HG03439 (cell line): ENCODE measurements around the gene TULP3.

Experiments
- ATAC-seq: cut with Tn5 transposase; IDR thresholded peaks from one replicate; pipeline ENCODE4 v1.9.1; 2021; ENCODE audit warnings: mild to moderate bottlenecking, moderate library complexity; ENCODE audit not compliant: unreplicated experiment

The TULP3 gene

GRCh38 chr12:2963760-2964292, 73.1 kb downstream of the TULP3 start:
- ATAC-seq = no peak

DNA sequence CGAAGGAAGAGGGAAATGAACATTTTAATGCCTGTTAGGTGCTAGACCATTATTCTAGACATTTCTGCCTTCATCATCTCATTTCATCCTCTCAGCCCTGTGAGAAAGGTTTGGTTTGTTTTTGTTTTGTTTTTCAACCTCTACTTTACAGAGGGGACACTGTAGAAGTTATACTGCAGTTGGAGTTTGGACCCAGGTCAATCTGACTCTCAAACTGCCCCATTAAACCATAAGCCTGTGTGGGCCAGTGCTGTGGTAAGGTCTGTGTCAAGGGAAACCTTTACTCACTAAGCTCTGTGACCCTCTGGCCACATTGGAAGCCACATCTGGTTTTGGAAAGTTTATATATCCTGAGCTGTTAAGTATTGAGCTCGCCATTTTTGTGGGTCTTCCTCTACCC, 77.0 kb downstream of the TULP3 start:
- ATAC-seq = no peak

GRCh38 chr12:2970744-2971143, 80.1 kb downstream of the TULP3 start:
- ATAC-seq = no peak

- no peak for ATAC-seq
These were observed 82.9 kb downstream of the TULP3 start for GRCh38 chr12:2973566-2973965.

DNA sequence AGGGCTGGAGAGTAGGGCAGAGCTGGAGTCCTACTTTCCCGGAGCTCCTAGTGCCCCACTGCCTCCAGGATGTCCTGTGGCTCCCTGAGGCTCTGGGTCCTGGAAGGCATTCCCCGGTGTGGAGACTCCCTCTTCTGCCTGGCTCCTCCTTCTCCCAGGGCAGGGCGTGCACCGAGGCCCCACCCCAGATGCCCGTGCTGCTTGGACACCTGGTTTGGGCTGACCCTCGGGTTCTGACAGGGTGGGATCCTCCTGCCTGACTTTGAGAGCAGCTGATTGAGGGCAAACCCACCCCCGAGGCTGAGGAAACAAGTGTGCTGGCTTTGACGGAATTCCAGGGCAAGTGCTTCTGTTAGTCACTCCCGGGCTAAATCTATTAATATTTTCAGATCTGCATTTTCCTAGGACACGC, 83.9 kb downstream of the TULP3 start:
- ATAC-seq = no peak

DNA sequence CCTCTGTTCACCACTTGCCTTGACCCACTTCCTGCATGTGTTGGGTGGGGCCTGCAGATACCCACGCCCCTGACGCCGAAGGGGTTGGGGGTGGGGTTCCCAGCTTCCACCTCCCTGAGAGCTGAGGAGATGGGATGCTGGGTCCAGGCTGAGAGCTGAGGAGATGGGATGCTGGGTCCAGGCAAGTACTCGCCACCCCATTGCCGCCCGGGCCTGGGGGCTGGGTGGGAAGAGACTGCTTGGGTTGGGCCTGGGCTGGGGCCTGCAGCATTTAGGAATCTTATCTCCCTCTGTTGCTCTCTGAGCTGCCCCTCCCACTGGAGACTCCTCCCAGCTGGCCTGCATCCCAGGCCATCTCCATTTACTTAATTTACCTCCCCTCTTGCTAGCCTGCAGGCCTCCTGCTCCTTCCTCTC, 85.9 kb downstream of the TULP3 start:
- ATAC-seq = no peak

DNA sequence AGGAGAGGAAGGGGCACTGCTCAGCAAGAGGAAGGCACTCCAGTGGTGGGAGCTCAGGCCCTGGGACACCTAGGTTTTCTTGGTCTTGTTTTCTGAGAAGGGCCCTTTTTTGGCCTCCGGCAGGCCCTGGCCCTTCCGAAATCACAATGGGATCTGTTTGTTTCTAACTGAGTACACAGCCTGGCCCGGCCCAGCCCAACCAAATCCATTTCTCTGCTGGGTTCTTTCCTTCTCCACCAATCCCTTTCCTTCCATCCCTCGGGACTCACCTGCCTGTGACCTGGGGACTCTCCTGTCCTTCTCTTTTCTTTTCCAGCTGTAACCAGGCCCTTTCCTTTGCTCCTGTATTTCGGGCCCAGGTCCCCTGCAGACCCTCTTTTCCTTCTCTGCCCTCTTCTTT, 87.1 kb downstream of the TULP3 start:
- no peak for ATAC-seq

DNA sequence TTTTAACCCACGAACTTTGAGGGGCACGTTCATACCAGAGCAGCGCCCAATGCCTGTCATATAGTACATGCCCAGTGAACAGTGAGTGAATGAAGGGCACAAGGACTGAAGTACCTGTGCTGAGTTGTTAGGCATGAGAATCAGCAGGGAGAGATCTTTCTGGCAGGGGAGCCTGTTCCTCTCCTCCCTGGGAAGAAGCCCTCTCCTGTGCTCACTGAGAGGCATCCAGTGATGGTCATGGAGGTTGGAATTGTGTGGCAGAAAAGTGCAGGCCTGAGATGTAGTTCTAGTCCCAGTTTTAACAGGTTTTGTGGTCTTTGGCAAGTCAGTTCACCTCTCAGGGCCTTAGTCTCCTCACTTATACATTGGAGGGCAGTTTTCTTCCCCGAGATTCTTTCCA, 89.1 kb downstream of the TULP3 start:
- no peak for ATAC-seq

DNA sequence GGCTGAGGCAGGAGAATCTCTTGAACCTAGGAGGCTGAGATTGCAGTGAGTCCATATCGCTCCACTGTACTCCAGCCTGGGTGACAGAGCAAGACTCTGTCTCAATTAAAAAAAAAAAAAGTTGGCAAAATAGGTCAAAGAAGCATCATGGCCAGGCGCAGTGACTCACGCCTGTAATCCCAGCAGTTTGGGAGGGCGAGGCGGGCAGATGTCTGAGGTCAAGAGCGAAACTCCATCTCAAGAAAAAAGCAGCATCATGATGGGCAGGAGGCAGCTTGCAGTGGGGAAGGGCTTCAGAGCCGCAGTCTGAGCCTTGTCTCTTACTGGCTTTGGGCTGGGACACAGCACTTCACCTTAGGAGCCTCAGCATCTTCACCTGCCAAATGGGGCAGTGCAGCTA, 89.9 kb downstream of the TULP3 start:
- no peak for ATAC-seq

DNA sequence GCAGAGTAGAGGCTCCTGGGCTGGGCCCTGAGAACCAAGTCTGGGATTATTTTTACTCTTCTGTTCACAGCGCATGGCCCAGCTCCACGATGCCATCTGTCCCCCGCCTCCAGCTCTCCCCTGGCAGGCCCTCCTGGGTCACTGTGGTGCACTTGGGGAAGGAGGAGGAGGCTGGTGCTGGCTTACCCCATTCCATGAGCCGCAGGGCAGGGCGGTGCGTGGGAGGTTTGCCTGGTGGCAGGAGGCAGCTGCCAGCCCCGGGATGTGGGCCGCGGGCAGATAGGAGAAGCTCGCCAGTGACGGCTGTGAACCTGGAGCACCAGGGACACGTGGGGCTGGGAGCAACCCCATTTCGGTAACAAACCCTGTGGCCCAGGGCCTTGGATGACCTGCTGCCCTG, 91.7 kb downstream of the TULP3 start:
- ATAC-seq = no peak

DNA sequence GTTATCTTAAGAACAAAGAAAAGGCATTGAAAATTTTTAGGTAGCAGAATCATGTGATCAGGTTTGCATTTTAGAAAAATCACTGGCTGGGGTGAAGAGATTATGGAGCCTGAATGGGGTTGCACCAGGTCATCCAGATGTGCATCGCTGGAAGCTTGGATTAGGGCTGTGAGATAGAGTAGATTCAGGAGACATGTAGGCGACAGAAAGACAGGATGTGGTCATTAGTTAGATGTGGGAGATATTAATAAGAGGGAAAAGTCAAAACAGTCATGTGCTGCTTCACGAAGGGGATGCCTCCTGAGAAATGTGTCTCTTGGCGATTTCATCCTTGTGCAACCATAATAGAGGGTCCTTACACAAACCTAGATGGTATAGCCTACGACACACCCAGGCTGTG, 93.6 kb downstream of the TULP3 start:
- no peak for ATAC-seq

- ATAC-seq = no peak
These were observed 94.0 kb downstream of the TULP3 start for GRCh38 chr12:2984698-2985097.

GRCh38 chr12:2986876-2987275, 96.2 kb downstream of the TULP3 start:
- no peak for ATAC-seq

GRCh38 chr12:2988494-2988893, 97.8 kb downstream of the TULP3 start:
- ATAC-seq = no peak
